Measurements from ENCODE around the gene CNTN4.

The CNTN4 gene

GRCh38 chr3:2578560-2578959 is 479.9 kb downstream of the CNTN4 start:
- no peak for TF ChIP-seq GABPA (IDR thresholded peaks at IDR 0.05; ENCODE audit: low read depth)
- TF ChIP-seq SPI1 (IDR thresholded peaks at IDR 0.05; ENCODE audit: borderline replicate concordance, low read depth): no peak
- no peak for TF ChIP-seq POLR2AphosphoS5 (IDR thresholded peaks at IDR 0.05; ENCODE audit: low read depth)
- TF ChIP-seq CTCF (IDR thresholded peaks at IDR 0.05; ENCODE audit: insufficient read depth, low read length): no peak
- TF ChIP-seq REST (IDR thresholded peaks at IDR 0.05; ENCODE audit: insufficient replicate concordance, low read depth): no peak
- no peak overlapping the region for H3K4me3 ChIP-seq (replicated peaks; ENCODE audit: insufficient read depth, low read length)
- DNase-seq (ENCODE audit: low read depth in 1 of 2, low spot score in 1 of 2): no peak
- H3K27ac ChIP-seq (replicated peaks): no peak overlapping the region
- H3K27me3 ChIP-seq (ENCODE audit: insufficient read depth, poor library complexity, severe bottlenecking): no peaks in the 10 kb centered on the region

- Histone ChIP-seq H3K4me3 (replicated peaks; ENCODE audit: insufficient read depth, low read length) (no peak overlapping the region), H3K27ac (replicated peaks) (no peak overlapping the region), H3K27me3 (ENCODE audit: insufficient read depth, poor library complexity, severe bottlenecking) (no peaks in the 10 kb centered on the region)
- no peak for TF ChIP-seq GABPA (IDR thresholded peaks at IDR 0.05; ENCODE audit: low read depth)
- no peak for DNase-seq (ENCODE audit: low read depth in 1 of 2, low spot score in 1 of 2)
Measured at GRCh38 chr3:2579206-2579605, 480.5 kb downstream of the CNTN4 start.

GRCh38 chr3:2583046-2583445 is 484.4 kb downstream of the CNTN4 start:
- Histone ChIP-seq H3K27ac (replicated peaks) (no peak overlapping the region), H3K27me3 (ENCODE audit: insufficient read depth, poor library complexity, severe bottlenecking) (no peaks in the 10 kb centered on the region), H3K4me3 (replicated peaks; ENCODE audit: insufficient read depth, low read length) (no peak overlapping the region)
- DNase-seq (ENCODE audit: low read depth in 1 of 2, low spot score in 1 of 2): no peak
- TF ChIP-seq CTCF (IDR thresholded peaks at IDR 0.05; ENCODE audit: insufficient read depth, low read length) (no peak), GABPA (IDR thresholded peaks at IDR 0.05; ENCODE audit: low read depth) (no peak), POLR2AphosphoS5 (IDR thresholded peaks at IDR 0.05; ENCODE audit: low read depth) (no peak), SPI1 (IDR thresholded peaks at IDR 0.05; ENCODE audit: borderline replicate concordance, low read depth) (no peak), REST (IDR thresholded peaks at IDR 0.05; ENCODE audit: insufficient replicate concordance, low read depth) (no peak)

GRCh38 chr3:2589336-2589969 is 490.8 kb downstream of the CNTN4 start:
- H3K27me3 ChIP-seq (ENCODE audit: insufficient read depth, poor library complexity, severe bottlenecking): no peaks in the 10 kb centered on the region
- no peak for DNase-seq (ENCODE audit: low read depth in 1 of 2, low spot score in 1 of 2)
- TF ChIP-seq REST (IDR thresholded peaks at IDR 0.05; ENCODE audit: insufficient replicate concordance, low read depth) (no peak), POLR2AphosphoS5 (IDR thresholded peaks at IDR 0.05; ENCODE audit: low read depth) (no peak), SPI1 (IDR thresholded peaks at IDR 0.05; ENCODE audit: borderline replicate concordance, low read depth) (no peak)
- H3K27ac ChIP-seq (replicated peaks): no peak overlapping the region
- H3K4me3 ChIP-seq (replicated peaks; ENCODE audit: insufficient read depth, low read length): no peak overlapping the region
